ENCODE results near the gene SLC36A3.
A peak's percentile ranks its signal among the peaks of the same experiment; 100 is the strongest.

The SLC36A3 gene

DNA sequence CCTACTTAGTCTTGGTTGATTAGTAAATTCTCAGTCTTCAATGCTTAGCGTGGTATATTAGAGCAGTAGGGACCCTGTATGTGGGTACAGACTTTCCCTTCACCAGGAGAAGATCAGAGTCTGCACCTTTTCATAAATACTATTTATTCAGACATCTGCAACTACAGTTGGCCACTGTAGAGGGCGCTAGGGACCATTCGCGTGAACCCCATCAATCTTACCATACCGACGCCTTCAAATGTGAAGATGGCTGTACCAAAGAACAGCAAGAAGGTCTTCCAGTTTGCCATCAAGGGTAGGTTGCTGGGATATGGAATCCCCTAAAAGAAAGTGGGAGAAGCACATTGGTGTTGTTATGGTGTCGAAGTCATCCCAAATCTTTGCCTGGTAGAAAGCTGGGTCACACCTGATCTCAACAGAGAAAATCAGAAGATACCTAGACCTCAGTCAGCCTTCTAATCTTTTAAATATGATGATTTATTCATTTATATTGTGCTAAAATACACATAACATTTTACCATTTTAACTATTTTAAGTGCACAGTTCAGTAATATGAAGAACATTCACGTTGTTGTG is 19.1 kb downstream of the SLC36A3 start:
- Histone ChIP-seq H3K27me3 (no peaks in the 10 kb centered on the region; the same call in 1 of the 2 replicates), H3K4me1 (no peaks in the 10 kb centered on the region), H3K36me3 (no peaks in the 10 kb centered on the region), H3K4me3 (ENCODE audit: low read depth, low read length) (no peak overlapping the region), H3K9me3 (no peaks in the 10 kb centered on the region)
- no peak for DNase-seq
- TF ChIP-seq, protein P1, sequence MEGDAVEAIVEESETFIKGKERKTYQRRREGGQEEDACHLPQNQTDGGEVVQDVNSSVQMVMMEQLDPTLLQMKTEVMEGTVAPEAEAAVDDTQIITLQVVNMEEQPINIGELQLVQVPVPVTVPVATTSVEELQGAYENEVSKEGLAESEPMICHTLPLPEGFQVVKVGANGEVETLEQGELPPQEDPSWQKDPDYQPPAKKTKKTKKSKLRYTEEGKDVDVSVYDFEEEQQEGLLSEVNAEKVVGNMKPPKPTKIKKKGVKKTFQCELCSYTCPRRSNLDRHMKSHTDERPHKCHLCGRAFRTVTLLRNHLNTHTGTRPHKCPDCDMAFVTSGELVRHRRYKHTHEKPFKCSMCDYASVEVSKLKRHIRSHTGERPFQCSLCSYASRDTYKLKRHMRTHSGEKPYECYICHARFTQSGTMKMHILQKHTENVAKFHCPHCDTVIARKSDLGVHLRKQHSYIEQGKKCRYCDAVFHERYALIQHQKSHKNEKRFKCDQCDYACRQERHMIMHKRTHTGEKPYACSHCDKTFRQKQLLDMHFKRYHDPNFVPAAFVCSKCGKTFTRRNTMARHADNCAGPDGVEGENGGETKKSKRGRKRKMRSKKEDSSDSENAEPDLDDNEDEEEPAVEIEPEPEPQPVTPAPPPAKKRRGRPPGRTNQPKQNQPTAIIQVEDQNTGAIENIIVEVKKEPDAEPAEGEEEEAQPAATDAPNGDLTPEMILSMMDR (IDR thresholded peaks at IDR 0.05; ENCODE audit: low read depth, low read length) = peak; percentile 34; the same call in 1 of the 2 replicates

DNA sequence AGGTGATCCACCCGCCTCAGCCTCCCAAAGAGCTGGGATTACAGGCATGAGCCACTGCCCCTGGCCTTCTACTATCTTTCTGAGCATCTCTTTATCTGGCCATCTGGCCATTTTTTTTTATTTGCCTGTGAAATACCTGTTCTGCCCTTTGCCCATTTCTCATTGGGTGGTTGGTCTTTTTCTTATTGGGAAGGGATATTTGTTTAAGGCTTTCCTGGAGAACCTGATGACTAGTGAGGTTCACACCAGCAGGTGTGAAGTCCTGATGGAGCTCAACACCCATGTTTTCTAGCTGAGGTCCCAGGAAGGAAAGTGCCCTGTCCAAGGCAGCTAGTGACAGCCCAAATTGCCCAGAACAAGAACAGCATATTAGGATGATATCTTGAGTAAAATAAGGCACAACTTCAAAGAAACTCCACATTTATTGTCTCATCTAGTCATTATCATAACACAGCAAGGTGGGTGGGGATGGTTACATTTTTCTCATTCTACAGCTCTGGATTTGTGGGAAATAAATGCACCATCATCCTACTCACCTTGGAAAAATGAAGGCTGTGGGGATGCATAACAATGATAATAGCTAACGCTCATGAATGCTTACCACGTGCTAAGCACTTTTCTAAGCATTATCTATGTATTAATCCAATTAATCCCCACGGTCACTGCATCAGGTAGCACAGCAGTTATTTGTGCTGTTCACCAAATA is 20.3 kb downstream of the SLC36A3 start:
- H3K4me1 ChIP-seq = no peaks in the 10 kb centered on the region
- no peak overlapping the region for H3K4me3 ChIP-seq (ENCODE audit: low read depth, low read length)
- no peaks in the 10 kb centered on the region; the same call in 1 of the 2 replicates for H3K27me3 ChIP-seq
- no peak for DNase-seq
- H3K36me3 ChIP-seq = no peaks in the 10 kb centered on the region
- no peaks in the 10 kb centered on the region for H3K9me3 ChIP-seq
- TF ChIP-seq, protein P1 (IDR thresholded peaks at IDR 0.05; ENCODE audit: low read depth, low read length) = no peak

DNA sequence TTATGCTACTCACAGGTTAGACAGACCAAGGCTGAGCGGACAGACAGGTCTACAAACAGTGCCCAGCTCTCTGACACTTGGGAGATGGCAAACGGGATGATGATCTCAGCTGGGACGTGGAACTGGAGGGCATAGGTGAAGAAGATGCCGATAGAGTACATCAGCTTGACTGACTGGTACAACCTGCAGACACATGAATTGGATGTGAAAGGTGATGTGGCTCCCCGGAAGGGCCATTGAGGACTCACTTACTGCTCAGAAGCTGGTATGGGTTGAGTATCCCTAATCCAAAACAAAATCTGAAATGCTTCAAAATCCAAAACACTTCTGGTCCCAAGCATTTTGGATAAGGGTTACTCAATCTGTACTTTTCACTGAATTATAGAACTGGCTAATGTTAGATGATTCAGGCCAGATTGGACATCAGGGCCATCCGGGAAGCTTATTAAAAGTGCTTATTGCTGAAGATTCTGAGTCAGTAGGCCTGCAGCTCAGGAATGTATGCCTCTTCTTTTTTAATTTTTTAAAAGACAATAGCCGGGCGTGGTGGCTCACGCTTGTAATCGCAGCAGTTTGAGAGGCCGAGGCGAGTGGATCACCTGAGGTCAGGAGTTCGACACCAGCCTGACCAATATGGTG is 22.4 kb downstream of the SLC36A3 start:
- DNase-seq = no peak
- H3K9me3 ChIP-seq = no peaks in the 10 kb centered on the region
- H3K27me3 ChIP-seq = no peaks in the 10 kb centered on the region; the same call in 1 of the 2 replicates
- H3K4me1 ChIP-seq = no peaks in the 10 kb centered on the region
- no peak overlapping the region for H3K4me3 ChIP-seq (ENCODE audit: low read depth, low read length)
- H3K36me3 ChIP-seq = no peaks in the 10 kb centered on the region
- TF ChIP-seq, protein P1 (IDR thresholded peaks at IDR 0.05; ENCODE audit: low read depth, low read length) = no peak

DNA sequence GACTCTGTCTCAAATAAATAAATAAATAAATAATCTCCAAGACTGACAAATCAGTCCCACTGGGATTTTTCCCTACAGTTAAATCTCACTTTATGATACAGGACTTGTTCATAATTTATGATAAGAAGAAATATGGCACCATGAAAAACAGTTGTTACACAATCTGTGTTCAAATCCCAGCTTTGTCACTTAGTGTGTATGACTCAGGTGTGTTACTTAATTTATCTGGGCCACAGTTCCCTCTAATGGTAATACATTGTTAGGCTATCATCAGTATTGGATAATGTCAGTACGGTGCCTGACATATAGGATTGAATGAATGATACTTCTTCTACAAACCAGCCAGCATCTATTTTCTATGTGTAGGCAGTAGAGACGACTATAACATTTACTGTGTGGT is 23.1 kb downstream of the SLC36A3 start:
- DNase-seq = no peak
- Histone ChIP-seq H3K4me1 (no peaks in the 10 kb centered on the region), H3K9me3 (no peaks in the 10 kb centered on the region), H3K4me3 (ENCODE audit: low read depth, low read length) (no peak overlapping the region), H3K36me3 (no peaks in the 10 kb centered on the region), H3K27me3 (no peaks in the 10 kb centered on the region; the same call in 1 of the 2 replicates)
- TF ChIP-seq, protein P1 (IDR thresholded peaks at IDR 0.05; ENCODE audit: low read depth, low read length) = no peak

DNA sequence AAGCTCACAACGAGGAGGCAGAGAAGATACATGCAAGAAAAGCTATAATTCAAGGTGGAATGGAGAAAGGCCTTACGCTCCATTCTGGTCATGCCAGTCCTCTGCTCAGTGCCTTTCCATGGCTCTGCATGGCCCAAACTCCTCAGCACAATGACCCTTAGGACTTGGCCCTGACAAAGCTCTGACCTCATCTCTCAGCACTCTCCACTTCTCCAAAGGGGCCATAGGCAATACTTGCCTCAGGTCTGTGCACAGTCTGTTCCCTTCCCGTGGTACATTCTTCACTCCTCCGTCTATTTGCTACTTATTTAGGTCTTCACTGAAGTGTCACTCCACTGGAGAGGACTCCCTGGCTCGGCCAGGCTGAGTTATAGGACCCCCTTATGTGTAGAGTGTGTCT is 24.7 kb downstream of the SLC36A3 start:
- Histone ChIP-seq H3K4me1 (no peaks in the 10 kb centered on the region), H3K36me3 (no peaks in the 10 kb centered on the region), H3K9me3 (no peaks in the 10 kb centered on the region), H3K27me3 (no peaks in the 10 kb centered on the region; the same call in 1 of the 2 replicates), H3K4me3 (ENCODE audit: low read depth, low read length) (no peak overlapping the region)
- TF ChIP-seq, protein P1 (IDR thresholded peaks at IDR 0.05; ENCODE audit: low read depth, low read length) = no peak
- no peak for DNase-seq

DNA sequence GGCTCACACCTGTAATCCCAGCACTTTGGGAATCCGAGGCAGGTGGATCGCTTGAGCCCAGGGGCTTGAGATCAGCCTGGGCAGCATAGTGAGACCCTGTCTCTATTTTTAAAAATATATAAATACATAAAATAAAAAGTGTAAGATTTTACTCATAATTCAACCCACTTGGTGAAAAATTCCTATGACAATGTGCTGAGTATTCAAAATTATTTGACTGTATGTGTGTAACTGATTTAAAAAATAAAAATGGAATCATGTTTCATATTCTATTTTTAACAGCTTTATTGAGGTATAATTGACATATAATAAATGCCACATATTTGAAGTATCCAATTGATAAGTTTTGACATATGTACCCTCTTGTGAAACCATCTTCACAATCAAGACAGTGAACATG is 27.8 kb downstream of the SLC36A3 start:
- Histone ChIP-seq H3K36me3 (no peaks in the 10 kb centered on the region), H3K9me3 (no peaks in the 10 kb centered on the region), H3K4me3 (ENCODE audit: low read depth, low read length) (no peak overlapping the region), H3K4me1 (no peaks in the 10 kb centered on the region), H3K27me3 (no peaks in the 10 kb centered on the region; the same call in 1 of the 2 replicates)
- no peak for DNase-seq
- TF ChIP-seq, protein P1 (IDR thresholded peaks at IDR 0.05; ENCODE audit: low read depth, low read length) = no peak

Measured in BE2C (cell line).